HCT116 (cell line): ENCODE results near the gene LAMTOR1.

Experiments used
- EZH2 ChIP-seq: fragments of 200-600 bp; sonication (generic); IDR thresholded peaks from 2 replicates; pipeline ENCODE4 v1.6.1; 2017; ENCODE audit warnings: antibody characterized with exemption, mixed run types
- POLR2A ChIP-seq: IDR thresholded peaks from 2 replicates; pipeline ENCODE4 v1.7.0; 2011; ENCODE audit warnings: borderline replicate concordance; ENCODE audit not compliant: insufficient read depth, insufficient read length; ENCODE audit errors: extremely low read depth

DNA sequence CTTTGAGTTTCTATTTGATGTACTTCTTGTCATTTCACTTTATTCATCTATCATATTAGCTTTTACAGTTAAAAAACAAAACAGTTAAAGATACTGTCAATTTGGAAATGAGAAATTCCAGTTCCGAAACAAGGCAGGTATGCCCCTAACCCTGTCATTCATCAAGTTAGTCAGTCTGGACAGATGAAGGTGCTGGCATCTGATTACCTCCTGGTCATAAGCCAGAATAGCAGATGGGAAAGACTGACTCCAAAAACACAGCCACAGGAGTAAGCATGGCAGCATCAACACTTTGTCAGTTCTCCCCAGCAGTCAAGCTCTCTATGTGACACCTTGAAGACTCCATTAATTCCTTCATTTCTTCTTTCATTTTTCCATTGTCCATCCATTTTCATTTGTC, 18.1 kb downstream of the LAMTOR1 start:
- no peak for TF ChIP-seq POLR2A
- no peak for TF ChIP-seq EZH2
